GM12878 (cell line): Measurements from ENCODE around the gene DCDC2. TPM values are rescaled to one million over a fixed set of nuclear protein-coding genes. Genes with fewer than 3 reads are reported as not detected.

Experiments used
- ATAC-seq: fragments of 200-7000 bp; cut with Tn5 transposase; 3 replicates; pipeline ENCODE4 v1.9.1; 2020; ENCODE audit warnings: mild to moderate bottlenecking, moderate library complexity
- BruUV-seq: library from RNA; stranded (reverse); fragments of 400-500 nt; replicated peaks from 2 replicates; lab custom pipeline; 2021; lab: Mats Ljungman, UMichigan
- CTCF ChIA-PET: fragments of 300-600 bp; sonication (Branson Sonifier 250); formaldehyde crosslinking; extraction: SDS; loops from one replicate; lab custom pipeline; 2021; ENCODE audit warnings: inconsistent platforms; lab: Yijun Ruan, JAX
- POLR2A ChIA-PET: fragments of 350-600 bp; formaldehyde crosslinking; extraction: SDS; loops from one replicate; lab custom pipeline; 2021; ENCODE audit warnings: inconsistent platforms; lab: Charles Lee
- RAD21 ChIA-PET: fragments of 300-600 bp; sonication (Branson Sonifier 250); formaldehyde crosslinking; loops from one replicate; lab custom pipeline; 2023; ENCODE audit warnings: antibody characterized with exemption; ENCODE audit not compliant: unreplicated experiment; lab: Charles Lee
- SMC1A ChIA-PET: fragments of 300-600 bp; sonication (Branson Sonifier 250); formaldehyde crosslinking; loops from one replicate; lab custom pipeline; 2023; ENCODE audit not compliant: unreplicated experiment, uncharacterized antibody; lab: Charles Lee
- DNase-seq: peaks from one replicate; pipeline ENCODE4 v3.0.0-alpha.2; 2011; ENCODE audit warnings: low read depth, low spot score
- FAIRE-seq: peaks from 3 replicates; lab custom pipeline; 2011; peaks lifted over from hg19 to GRCh38; lab: Jason Lieb, UNC
- H2AFZ ChIP-seq: 2 replicates; pipeline ENCODE4 v1.6.0; 2011; ENCODE audit warnings: low read depth, low read length, control low read depth; ENCODE audit not compliant: control insufficient read depth
- H3K27ac ChIP-seq: 2 replicates; pipeline ENCODE4 v1.5.1; 2011; ENCODE audit warnings: control low read depth; ENCODE audit not compliant: control insufficient read depth, insufficient read depth
- H3K27me3 ChIP-seq, 2 experiments: replicated peaks in 1 of 2; 2 replicates each; pipeline versions ENCODE4 v1.6.0 to v1.6.1; 2011; ENCODE audit warnings: low read length in 1 of 2; ENCODE audit not compliant: control insufficient read depth in 2 of 2, insufficient read depth in 2 of 2
- H3K36me3 ChIP-seq, 2 experiments: 2 replicates each; pipeline ENCODE4 v1.5.1; 2011; ENCODE audit warnings: low read length in 1 of 2; ENCODE audit not compliant: control insufficient read depth in 2 of 2, insufficient read depth in 2 of 2
- H3K4me1 ChIP-seq: 2 replicates; pipeline ENCODE4 v1.6.1; 2011; ENCODE audit warnings: mild to moderate bottlenecking, low read length, moderate library complexity, mixed read lengths; ENCODE audit not compliant: control insufficient read depth, insufficient read depth
- H3K4me2 ChIP-seq: 2 replicates; pipeline ENCODE4 v1.6.0; 2011; ENCODE audit warnings: control low read depth; ENCODE audit not compliant: control insufficient read depth, insufficient read depth
- H3K4me3 ChIP-seq: fragments of 200-600 bp; sonication (generic); 2 replicates; pipeline ENCODE4 v1.5.1; 2016
- H3K79me2 ChIP-seq: 2 replicates; pipeline ENCODE4 v1.6.0; 2011; ENCODE audit warnings: low read length; ENCODE audit not compliant: control insufficient read depth, insufficient read depth
- H3K9ac ChIP-seq: 2 replicates; pipeline ENCODE4 v1.8.0; 2011; ENCODE audit warnings: low read length, control low read depth, mixed read lengths; ENCODE audit not compliant: control insufficient read depth, insufficient read depth
- H3K9me3 ChIP-seq: replicated peaks from 3 replicates; pipeline ENCODE4 v1.5.1; 2011; ENCODE audit warnings: mild to moderate bottlenecking, low read length; ENCODE audit not compliant: control insufficient read depth, insufficient read depth
- H4K20me1 ChIP-seq: 2 replicates; pipeline ENCODE4 v1.6.0; 2011; ENCODE audit not compliant: control insufficient read depth, insufficient read depth
- CUX1 ChIP-seq: IDR thresholded peaks from 2 replicates; pipeline ENCODE4 v1.6.1; 2012; ENCODE audit warnings: improper control_type of control experiment, low read depth, low read length; ENCODE audit not compliant: insufficient replicate concordance
- EZH2 ChIP-seq: IDR thresholded peaks from 2 replicates; pipeline ENCODE4 v1.6.1; 2012; ENCODE audit warnings: low read depth, mild to moderate bottlenecking, control low read depth, inconsistent platforms, low read length, borderline replicate concordance; ENCODE audit not compliant: control insufficient read depth
- NFIC ChIP-seq: IDR thresholded peaks from 2 replicates; pipeline ENCODE4 v1.6.1; 2012; ENCODE audit warnings: low read depth, mild to moderate bottlenecking, inconsistent platforms, low read length, moderate library complexity
- WGBS: methylation state at CpG from one replicate; pipeline ENCODE4 v1.1.6; 2016; ENCODE audit warnings: low lambda C conversion rate; ENCODE audit not compliant: insufficient replicate concordance, insufficient coverage; ENCODE audit errors: missing lambda C conversion rate; 5-methylcytosine and 5-hydroxymethylcytosine counted together
- in situ Hi-C: fragments of 300-500 bp; cut with MboI; formaldehyde crosslinking; loops from 9 replicates; pipeline ENCODE4 v1.14.3; 2018; ENCODE audit warnings: mixed read lengths
- intact Hi-C: fragments of 100-400 bp; cut with micrococcal nuclease; formaldehyde crosslinking; loops from one replicate; pipeline ENCODE4 v1.14.2; 2022; ENCODE audit not compliant: unreplicated experiment
- polyA plus RNA-seq, 11 experiments: library from polyadenylated mRNA; depleted of rRNA in 4 of 11; unstranded in 6 of 11; stranded (reverse) in 5 of 11; fragments of >200 nt; fragmentation: Nextera tagmentation in 4 of 11; fragmentation: Illumina TruSeq in 1 of 11; extraction: Ambion mirVana in 4 of 11; extraction: Trizol in 1 of 11; gene quantifications; 1 replicate in 1 of 11; 2 replicates in 10 of 11; pipeline versions ENCODE4 v1.2.1 to v1.2.3, GENCODE V29; 2011 to 2016; ENCODE audit warnings: inconsistent platforms in 2 of 11, missing spikeins in 2 of 11, low read depth in 1 of 11
- total RNA-seq, 4 experiments: library from RNA; depleted of rRNA in 3 of 4; stranded (reverse); fragments of >200 nt in 3 of 4; fragmentation: Illumina TruSeq in 1 of 4; extraction: Trizol in 1 of 4; gene quantifications; 2 replicates each; pipeline versions ENCODE4 v1.2.1 to v1.2.3, GENCODE V29; 2013 to 2021

The DCDC2 gene
- total and polyA plus RNA-seq, 10 of the 15 experiments (the other 5 are each of a cell fraction or from before 2014, with no cell fraction given) = under 0.01 to 0.03 TPM; not detected in 8

GRCh38 chr6:24219670-24220069 is 138.2 kb downstream of the DCDC2 start:
- H3K27ac ChIP-seq = no peak overlapping the region
- BruUV-seq = no TSS peak
- FAIRE-seq = no peak
- no peaks in the 10 kb centered on the region for H3K4me1 ChIP-seq
- H3K36me3 ChIP-seq = no peaks in the 10 kb centered on the region
- WGBS = 32% methylated on average over 3 of the region's 3 CpGs
- CTCF ChIA-PET = no interaction called here
- TF ChIP-seq EZH2 = no peak
- no peak for TF ChIP-seq NFIC
- no peak for TF ChIP-seq CUX1
- TF ChIP-seq, all 136 proteins: peak for 0
- DNase-seq = no peak
- POLR2A ChIA-PET = no interaction called here
- no peak overlapping the region for H3K4me2 ChIP-seq
- intact Hi-C loops = no loop called here
- no peak overlapping the region for H2AFZ ChIP-seq
- RAD21 ChIA-PET = no interaction called here
- no peak overlapping the region for H3K4me3 ChIP-seq
- H4K20me1 ChIP-seq = no peaks in the 10 kb centered on the region
- SMC1A ChIA-PET = no interaction called here
- no peaks in the 10 kb centered on the region for H3K9me3 ChIP-seq
- H3K79me2 ChIP-seq = no peaks in the 10 kb centered on the region
- ATAC-seq = no peak
- H3K9ac ChIP-seq = no peak overlapping the region
- in situ Hi-C loops = no loop called here
- H3K27me3 ChIP-seq = peaks cover 1 to 2% of the 10 kb centered on the region in 2 experiments; a peak in 2 of 4 replicates
